Activated naive CD4-positive, alpha-beta T cell treated with anti-CD3 and anti-CD28 coated beads, Interleukin-2, amount 50 U/mL, for 72 hours (primary cell): ENCODE results near the gene MS4A4E. TPM values are rescaled to one million over a fixed set of nuclear protein-coding genes. Genes with fewer than 3 reads are reported as not detected.
"Not testable (repeated sequence)": the region's sequence is repeated elsewhere in the genome, so short reads cannot be mapped to it uniquely, and the experiment has no call there.

Experiments used
- ATAC-seq, 2 donors: fragments of 150-1000 bp; cut with Tn5 transposase; 2 replicates each; pipeline ENCODE4 v1.10.0; 2021; ENCODE audit warnings: mild to moderate bottlenecking in 2 of 2, moderate library complexity in 2 of 2
- DNase-seq, 2 donors: peaks; one replicate each; pipeline ENCODE4 v3.0.0; 2021 to 2022; ENCODE audit warnings: low spot score in 2 of 2
- H3K27ac Mint-ChIP-seq, 2 donors: one replicate each; pipeline ENCODE4 v1.8.0; 2022; ENCODE audit warnings: mild to moderate bottlenecking in 2 of 2, mixed read lengths in 2 of 2
- H3K36me3 Mint-ChIP-seq, 2 donors: one replicate each; pipeline ENCODE4 v1.8.0; 2022; ENCODE audit warnings: mixed read lengths in 2 of 2
- H3K9me3 Mint-ChIP-seq, 2 donors: one replicate each; pipeline ENCODE4 v1.8.0; 2022; ENCODE audit warnings: mixed read lengths in 2 of 2
- total RNA-seq, 2 donors: library from RNA; stranded (reverse); gene quantifications; one replicate each; pipeline ENCODE4 v1.2.3, GENCODE V29; 2022

The MS4A4E gene
- total RNA-seq, 2 donors from 2014 or later: not detected

DNA sequence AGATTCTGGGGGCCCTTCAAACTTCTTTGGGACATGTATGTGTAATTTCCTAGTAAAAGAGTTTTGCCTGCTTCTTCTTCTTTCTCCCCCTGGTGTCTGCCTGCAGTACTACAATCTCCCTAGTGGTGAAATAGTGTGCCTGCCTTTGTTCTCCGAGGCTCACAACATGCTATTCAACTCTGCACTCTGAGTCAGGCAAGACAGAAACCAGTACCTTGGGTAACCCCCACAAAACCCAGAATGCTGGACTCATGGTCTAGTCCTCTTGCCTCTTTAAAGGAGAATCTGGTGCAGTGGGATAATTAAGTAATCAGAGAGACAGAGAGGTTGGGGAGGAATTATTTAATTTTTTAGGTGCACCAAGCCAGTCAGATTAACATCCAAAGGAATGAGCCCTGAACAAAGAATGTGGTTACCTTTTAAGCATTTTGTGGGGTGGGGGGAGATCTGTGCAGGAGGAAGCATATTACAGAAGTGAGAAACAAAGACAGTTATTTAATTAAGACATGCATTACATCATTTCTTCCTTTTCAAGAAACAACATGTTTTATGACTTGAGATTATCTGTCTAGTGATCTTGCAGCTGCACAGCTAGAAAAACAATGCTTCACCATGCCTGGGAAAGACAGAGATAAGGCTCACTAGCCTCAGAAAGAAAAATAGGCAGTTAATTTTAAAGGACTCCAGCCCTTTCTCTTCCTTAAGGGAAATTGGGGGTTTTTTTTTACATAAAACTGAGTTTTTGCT lies 49.1 kb downstream of the MS4A4E start:
- Mint-ChIP-seq H3K9me3 (no peaks in the 10 kb centered on the region), H3K27ac (no peak overlapping the region)

GRCh38 chr11:60192564-60192963 lies 50.4 kb downstream of the MS4A4E start:
- not testable (repeated sequence) for H3K27ac Mint-ChIP-seq, H3K9me3 Mint-ChIP-seq, ATAC-seq, H3K36me3 Mint-ChIP-seq, DNase-seq

More for the DNA sequence above, 49.1 kb downstream of the MS4A4E start:
- peak in 1 of 2 donors; percentile 76 for DNase-seq
- peak; percentile 92 to 100 for ATAC-seq
- no peaks in the 10 kb centered on the region for H3K36me3 Mint-ChIP-seq

- H3K9me3 Mint-ChIP-seq, ATAC-seq, DNase-seq, H3K27ac Mint-ChIP-seq: not testable (repeated sequence)
- peaks cover 0 to 15% of the 10 kb centered on the region in 2 donors for H3K36me3 Mint-ChIP-seq
These were observed 54.5 kb downstream of the MS4A4E start for GRCh38 chr11:60188481-60188880.

DNA sequence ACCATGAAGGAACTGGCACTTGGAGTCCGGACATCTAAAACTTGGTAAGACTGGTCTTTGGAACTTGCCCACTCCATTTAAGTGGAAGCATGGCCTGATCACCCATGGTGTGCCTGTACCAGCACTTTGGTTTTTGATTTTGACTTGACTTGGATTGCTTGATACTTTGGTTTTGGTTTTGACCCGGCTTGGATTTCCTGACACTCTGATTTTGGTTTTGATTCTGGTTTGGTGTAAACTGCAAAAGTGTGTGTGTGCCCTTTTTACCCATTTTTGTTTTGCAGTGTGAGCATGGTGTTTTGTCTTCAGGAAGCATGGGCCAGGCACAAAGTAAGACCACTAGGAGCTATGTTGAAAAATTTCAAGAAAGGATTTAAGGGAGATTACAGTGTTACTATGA lies 56.8 kb downstream of the MS4A4E start:
- peaks cover 0 to 15% of the 10 kb centered on the region in 2 donors for H3K36me3 Mint-ChIP-seq
- H3K27ac Mint-ChIP-seq, ATAC-seq, H3K9me3 Mint-ChIP-seq, DNase-seq: not testable (repeated sequence)

GRCh38 chr11:60185512-60185827 lies 57.5 kb downstream of the MS4A4E start:
- DNase-seq, H3K27ac Mint-ChIP-seq, ATAC-seq, H3K9me3 Mint-ChIP-seq: not testable (repeated sequence)
- peaks cover 0 to 15% of the 10 kb centered on the region in 2 donors for H3K36me3 Mint-ChIP-seq

- Mint-ChIP-seq H3K9me3 (peaks cover 6 to 7% of the 10 kb centered on the region in 2 donors), H3K27ac (no peak overlapping the region), H3K36me3 (peaks cover 0 to 15% of the 10 kb centered on the region in 2 donors)
- DNase-seq (no peak), ATAC-seq (no peak)
These were observed 58.0 kb downstream of the MS4A4E start for GRCh38 chr11:60184824-60185511.

DNA sequence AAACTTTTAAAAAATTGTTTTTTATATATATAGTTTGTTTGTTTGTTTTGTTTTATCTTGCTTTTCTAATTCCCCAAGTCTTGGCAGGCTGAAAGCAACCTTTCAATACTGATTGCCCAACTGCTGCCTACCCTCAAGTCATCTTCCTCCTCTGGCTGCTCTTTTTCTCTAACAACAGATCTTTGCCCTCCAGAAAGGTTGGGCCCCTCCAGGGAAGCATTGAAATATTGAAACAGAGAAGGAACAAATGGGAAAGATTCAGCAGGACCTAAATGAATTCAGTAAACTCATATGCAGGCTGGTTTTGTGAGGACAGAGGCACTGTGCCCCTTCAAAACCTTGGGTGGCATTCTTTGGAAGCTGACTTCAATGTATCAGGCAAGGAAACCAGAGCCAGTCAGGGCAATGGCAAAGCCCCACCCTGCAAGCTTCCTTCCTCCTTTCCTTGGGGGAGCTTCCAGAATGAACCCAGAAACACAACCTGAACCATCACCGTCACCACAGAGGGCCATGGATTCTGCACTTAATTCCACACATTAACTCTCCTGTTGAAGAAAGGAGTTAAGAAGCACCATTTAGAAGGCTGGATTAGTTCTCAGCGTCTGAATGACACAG lies 59.2 kb downstream of the MS4A4E start:
- Mint-ChIP-seq H3K27ac (no peak overlapping the region), H3K36me3 (peaks cover 0 to 15% of the 10 kb centered on the region in 2 donors), H3K9me3 (peaks cover 6 to 7% of the 10 kb centered on the region in 2 donors)
- ATAC-seq: no peak
- DNase-seq: no peak

DNA sequence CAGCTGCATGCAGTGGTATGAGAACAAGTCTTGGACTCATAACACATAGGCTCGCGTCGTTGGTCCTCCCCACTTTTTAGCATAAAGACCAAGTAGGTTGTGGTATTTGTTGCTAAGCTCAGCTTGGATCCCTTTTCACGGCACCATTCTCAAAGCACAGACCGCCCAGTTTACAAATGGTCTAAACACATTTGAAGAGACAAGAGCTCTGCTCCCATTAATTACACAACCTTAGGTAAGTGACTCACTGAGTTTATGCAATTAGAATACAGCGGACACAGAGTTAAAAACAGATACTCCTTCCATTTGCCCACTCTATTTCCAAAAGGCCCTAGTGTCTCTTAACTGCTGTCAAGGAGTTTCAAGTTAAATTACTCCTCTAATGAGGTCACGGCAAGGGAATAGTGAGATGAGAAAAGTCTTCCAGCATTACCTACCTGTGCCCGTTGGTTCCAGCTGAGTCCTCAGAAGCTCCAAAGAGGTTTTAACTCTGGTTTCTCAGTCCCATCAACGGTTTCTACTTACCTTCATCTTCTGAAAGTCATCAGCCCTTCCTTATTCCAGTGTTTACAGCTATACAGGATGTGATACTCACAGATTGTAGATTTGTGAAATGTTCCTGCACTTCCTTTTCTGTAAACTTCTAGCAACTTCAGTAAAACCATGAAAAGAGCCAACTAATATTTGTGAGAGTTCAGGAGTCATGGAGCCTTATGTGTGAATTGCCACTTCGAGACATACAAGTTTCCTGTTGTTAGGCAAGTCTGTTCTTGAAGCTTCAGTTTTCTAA lies 60.2 kb downstream of the MS4A4E start, which contains the start of gene MS4A6A:
MS4A6A (minus strand) TSS at position 543 of the 790 bp plus-strand sequence. CDS start 1,356 bp downstream, outside the sequence.
- Mint-ChIP-seq H3K36me3 (peaks cover 0 to 15% of the 10 kb centered on the region in 2 donors), H3K9me3 (peaks cover 6 to 7% of the 10 kb centered on the region in 2 donors), H3K27ac (no peak within 1 kb of the TSS)
- no peak for ATAC-seq
- DNase-seq: no peak

- H3K9me3 Mint-ChIP-seq: no peaks in the 10 kb centered on the region
- H3K36me3 Mint-ChIP-seq: no peaks in the 10 kb centered on the region
- DNase-seq: no peak
- ATAC-seq: peak; percentile 70 to 74
- H3K27ac Mint-ChIP-seq: no peak overlapping the region
These were observed 67.1 kb downstream of the MS4A4E start for GRCh38 chr11:60175860-60176275.

DNA sequence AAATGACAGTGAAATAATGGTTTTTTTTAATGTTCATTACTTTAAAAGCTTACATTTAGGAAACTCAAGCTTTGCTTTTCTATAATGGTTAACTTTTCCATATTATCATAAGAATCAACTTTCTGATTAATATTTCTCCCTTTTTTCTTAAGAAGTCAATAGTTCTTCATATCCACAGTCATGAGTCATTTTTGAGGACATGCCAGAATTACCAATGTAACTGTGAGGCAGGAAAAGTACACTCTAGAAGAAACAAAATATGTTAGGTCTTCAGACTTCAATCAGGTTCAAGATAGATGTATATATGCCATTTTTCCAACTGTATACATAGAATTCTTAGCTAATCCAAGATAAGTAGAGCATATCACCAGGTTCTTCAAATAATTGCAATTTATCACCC lies 70.9 kb downstream of the MS4A4E start:
- ATAC-seq (no peak), DNase-seq (no peak)
- Mint-ChIP-seq H3K9me3 (peaks cover 11 to 12% of the 10 kb centered on the region in 2 donors), H3K36me3 (peaks cover 0 to 14% of the 10 kb centered on the region in 2 donors), H3K27ac (no peak overlapping the region)

DNA sequence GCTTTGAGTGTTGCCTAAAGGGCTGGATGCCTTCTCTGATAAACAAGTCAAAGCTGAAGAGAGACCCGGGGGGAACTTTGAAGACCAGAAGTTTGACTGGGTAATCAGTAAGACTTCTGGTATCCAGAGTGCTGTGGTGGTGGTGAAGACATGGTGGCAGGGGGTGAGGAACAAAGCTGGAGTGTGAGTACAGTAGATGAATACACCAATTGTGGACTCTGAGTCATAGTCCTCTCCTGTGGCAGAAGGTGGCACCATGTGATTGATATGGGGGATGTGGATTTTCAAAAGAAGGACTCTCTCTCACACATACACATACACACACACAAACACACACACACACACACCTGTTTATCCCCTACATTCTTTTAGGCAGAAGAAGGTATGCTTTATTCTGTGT lies 72.4 kb downstream of the MS4A4E start:
- H3K9me3 Mint-ChIP-seq: peaks cover 11 to 12% of the 10 kb centered on the region in 2 donors
- ATAC-seq (no peak), DNase-seq (no peak)
- no peak overlapping the region for H3K27ac Mint-ChIP-seq
- peaks cover 0 to 14% of the 10 kb centered on the region in 2 donors for H3K36me3 Mint-ChIP-seq

DNA sequence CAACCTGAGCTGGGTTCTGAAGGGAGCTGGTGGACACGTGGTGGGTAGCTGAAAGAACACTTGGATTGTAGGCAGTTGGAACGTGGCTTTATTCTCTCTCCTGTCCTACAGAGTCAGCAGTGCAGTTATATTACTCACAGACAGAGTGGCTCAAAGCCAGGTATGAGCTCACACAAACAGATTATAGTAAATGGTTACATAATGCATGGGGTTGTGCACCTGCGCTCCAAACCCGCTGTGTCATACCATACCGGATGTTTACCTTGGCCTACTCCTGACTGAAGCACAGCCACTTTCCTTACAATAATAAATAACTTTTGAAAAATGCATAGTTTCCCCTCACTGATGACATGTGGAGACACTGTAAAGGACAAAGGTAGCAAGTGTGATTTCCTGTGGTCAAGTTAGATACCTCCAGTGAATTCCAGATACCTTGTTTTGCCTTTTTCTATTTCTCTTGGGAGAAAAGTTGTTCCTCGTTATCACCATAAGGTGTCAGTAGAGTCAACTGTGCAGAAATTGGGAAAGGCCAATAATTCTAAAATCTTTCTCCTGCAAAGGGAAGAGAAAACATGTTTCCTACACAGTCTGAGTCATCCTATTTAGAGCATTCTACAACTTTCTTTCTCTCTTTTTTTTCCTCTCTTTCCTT lies 73.5 kb downstream of the MS4A4E start:
- H3K9me3 Mint-ChIP-seq: peaks cover 12 to 18% of the 10 kb centered on the region in 2 donors
- no peak for DNase-seq
- peaks cover 0 to 14% of the 10 kb centered on the region in 2 donors for H3K36me3 Mint-ChIP-seq
- ATAC-seq: peak in 1 of 2 donors; percentile 16
- no peak overlapping the region for H3K27ac Mint-ChIP-seq

DNA sequence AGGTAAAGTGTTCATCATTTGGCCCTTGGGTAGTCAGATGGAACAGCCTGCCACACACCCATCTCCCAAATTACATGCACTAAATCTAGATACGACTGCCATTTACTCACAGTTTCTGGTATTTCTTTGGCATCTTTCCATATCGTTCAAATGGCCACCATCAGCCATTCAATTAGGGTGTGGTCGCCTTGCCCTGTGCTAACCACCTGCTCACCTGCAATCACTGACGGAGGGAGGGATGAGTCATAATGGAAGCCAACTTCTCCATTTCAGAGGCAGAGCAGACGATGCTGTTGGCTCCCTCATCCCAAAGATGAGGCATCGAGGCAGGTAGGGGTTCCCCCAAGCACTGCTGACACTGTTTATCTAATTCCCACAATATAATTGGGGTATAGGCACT lies 74.6 kb downstream of the MS4A4E start:
- ATAC-seq (no peak), DNase-seq (no peak)
- peaks cover 0 to 14% of the 10 kb centered on the region in 2 donors for H3K36me3 Mint-ChIP-seq
- peaks cover 12 to 23% of the 10 kb centered on the region in 2 donors for H3K9me3 Mint-ChIP-seq
- no peak overlapping the region for H3K27ac Mint-ChIP-seq

- Mint-ChIP-seq H3K27ac (no peak overlapping the region), H3K9me3 (peaks cover 12 to 23% of the 10 kb centered on the region in 2 donors), H3K36me3 (peaks cover 0 to 14% of the 10 kb centered on the region in 2 donors)
- ATAC-seq (no peak), DNase-seq (no peak)
These were observed 77.0 kb downstream of the MS4A4E start for GRCh38 chr11:60165951-60166350.

DNA sequence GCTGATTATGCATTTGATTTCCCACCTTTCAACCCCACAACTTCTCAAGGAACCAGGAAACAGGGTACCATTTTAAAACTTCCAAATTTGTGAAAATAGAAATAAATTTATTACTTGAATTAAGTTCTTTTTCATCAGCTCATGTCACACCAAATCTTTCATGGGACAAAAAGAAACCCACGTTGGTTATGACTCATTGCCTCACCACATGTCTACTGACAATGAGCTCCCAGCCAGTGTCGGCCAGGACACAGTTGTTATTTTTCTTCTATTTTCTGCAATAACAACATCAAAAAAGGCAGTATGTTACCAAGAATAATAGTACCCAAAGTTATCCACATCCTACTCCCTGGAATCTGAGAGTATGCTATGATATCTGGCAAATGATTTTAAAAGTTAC lies 77.4 kb downstream of the MS4A4E start:
- H3K27ac Mint-ChIP-seq: no peak overlapping the region
- ATAC-seq (peak in 1 of 2 donors; percentile 46), DNase-seq (no peak)
- H3K36me3 Mint-ChIP-seq: peaks cover 0 to 14% of the 10 kb centered on the region in 2 donors
- peaks cover 12 to 23% of the 10 kb centered on the region in 2 donors for H3K9me3 Mint-ChIP-seq

GRCh38 chr11:60164550-60165075 lies 78.3 kb downstream of the MS4A4E start:
- DNase-seq (no peak), ATAC-seq (peak; percentile 84 to 92)
- Mint-ChIP-seq H3K36me3 (peaks cover 0 to 14% of the 10 kb centered on the region in 2 donors), H3K27ac (no peak overlapping the region), H3K9me3 (peaks cover 8 to 23% of the 10 kb centered on the region in 2 donors)
